Spleen (tissue), 11 donors: ENCODE results near the gene SYDE2. TPM values are rescaled to one million over a fixed set of nuclear protein-coding genes. Genes with fewer than 3 reads are reported as not detected.

Source experiments
- DNase-seq: peaks from one replicate; pipeline ENCODE4 v3.0.0-alpha.2; 2020
- H3K27ac ChIP-seq, 8 donors: fragments of 200-600 bp; sonication (generic) in 7 of 8; 1 replicate in 4 of 8; 2 replicates in 4 of 8; pipeline versions ENCODE4 v1.5.0 to v1.8.0; 2016 to 2021; ENCODE audit warnings: inconsistent platforms in 4 of 8, mild to moderate bottlenecking in 4 of 8, moderate library complexity in 1 of 8
- H3K27me3 ChIP-seq, 7 donors: fragments of 200-600 bp; sonication (generic) in 6 of 7; replicated peaks in 1 of 7; 1 replicate in 4 of 7; 2 replicates in 3 of 7; pipeline versions ENCODE4 v1.5.0 to v1.8.0; 2016 to 2021; ENCODE audit warnings: inconsistent platforms in 3 of 7, mild to moderate bottlenecking in 1 of 7
- H3K36me3 ChIP-seq, 6 donors: fragments of 200-600 bp; sonication (generic) in 5 of 6; 1 replicate in 4 of 6; 2 replicates in 2 of 6; pipeline versions ENCODE4 v1.5.0 to v1.8.0; 2016 to 2021; ENCODE audit warnings: inconsistent platforms in 2 of 6
- H3K4me1 ChIP-seq, 6 donors: fragments of 200-600 bp; sonication (generic) in 5 of 6; 1 replicate in 3 of 6; 2 replicates in 3 of 6; pipeline versions ENCODE4 v1.5.0 to v1.8.0; 2016 to 2021; ENCODE audit warnings: inconsistent platforms in 3 of 6
- H3K4me3 ChIP-seq, 8 donors: fragments of 200-600 bp; sonication (generic) in 7 of 8; 1 replicate in 4 of 8; 2 replicates in 4 of 8; pipeline versions ENCODE4 v1.5.0 to v1.8.0; 2016 to 2021; ENCODE audit warnings: inconsistent platforms in 4 of 8, mild to moderate bottlenecking in 4 of 8, moderate library complexity in 2 of 8
- H3K9me3 ChIP-seq, 8 donors: fragments of 200-600 bp; sonication (generic) in 7 of 8; 1 replicate in 4 of 8; 2 replicates in 4 of 8; pipeline versions ENCODE4 v1.5.0 to v1.8.0; 2016 to 2021; ENCODE audit warnings: inconsistent platforms in 4 of 8
- POLR2A ChIP-seq, 3 donors: fragments of 450-650 bp; IDR thresholded peaks; one replicate each; pipeline ENCODE4 v1.5.1; 2017; ENCODE audit warnings: antibody characterized with exemption in 3 of 3, mild to moderate bottlenecking in 1 of 3
- POLR2AphosphoS5 ChIP-seq, 3 donors: sonication (generic); formaldehyde crosslinking; IDR thresholded peaks; one replicate each; pipeline ENCODE4 v1.5.1; 2017; ENCODE audit warnings: antibody characterized with exemption in 3 of 3
- WGBS, 5 donors: extraction: QIAGEN DNeasy Blood & Tissue Kit in 3 of 5; methylation state at CpG; one replicate each; pipeline versions ENCODE4 v1.1.5 to v1.1.7; 2013 to 2018; 5-methylcytosine and 5-hydroxymethylcytosine counted together
- intact Hi-C: fragments of 100-400 bp; cut with DNase I; formaldehyde crosslinking; loops from one replicate; pipeline ENCODE4 v1.15.0; 2023; ENCODE audit warnings: low total_unique reads
- polyA plus RNA-seq, 3 donors: library from polyadenylated mRNA; stranded (reverse); fragments of 200-250 nt; gene quantifications; one replicate each; pipeline ENCODE4 v1.2.1, GENCODE V29; 2013
- total RNA-seq, 7 donors: library from RNA; depleted of rRNA in 3 of 7; stranded (reverse); fragments of >200 nt in 3 of 7; fragmentation: NEBNext Ultra II Directional in 4 of 7; extraction: Animal tissue kit (Norgen Biotek cat#: 25700) in 4 of 7; gene quantifications; one replicate each; pipeline versions ENCODE4 v1.1.0 to v1.2.1, GENCODE V29; 2016 to 2021
- TF ChIP-seq, protein P1 (sequence below), 11 experiments: fragments of 200-600 bp in 7 of 11; fragments of 450-650 bp in 4 of 11; sonication (generic) in 4 of 11; IDR thresholded peaks in 8 of 11; conservative IDR thresholded peaks in 3 of 11; 1 replicate in 7 of 11; 2 replicates in 4 of 11; pipeline versions ENCODE4 v1.4.0 to v1.8.0; 2016 to 2021; ENCODE audit warnings: antibody characterized with exemption in 11 of 11, inconsistent platforms in 4 of 11, mild to moderate bottlenecking in 1 of 11
- donor health status: healthy with polysubstance abuse.
- donor health status: DM: no; HTN: no; CAD: no; lungs with moderate emphysema.
- donor health status: DM: no; HTN: no; CAD: no.
- donor health status: Bipolar disorder and iron deficiency.
- donor health status: healthy.
- donor health status: DM: no; HTN: no; CAD: no.
- donor health status: DM: yes; HTN: yes; CAD: no.

Gene SYDE2
- total and polyA plus RNA-seq, 10 donors: 0.09 to 3.6 (median 2.5) TPM

DNA sequence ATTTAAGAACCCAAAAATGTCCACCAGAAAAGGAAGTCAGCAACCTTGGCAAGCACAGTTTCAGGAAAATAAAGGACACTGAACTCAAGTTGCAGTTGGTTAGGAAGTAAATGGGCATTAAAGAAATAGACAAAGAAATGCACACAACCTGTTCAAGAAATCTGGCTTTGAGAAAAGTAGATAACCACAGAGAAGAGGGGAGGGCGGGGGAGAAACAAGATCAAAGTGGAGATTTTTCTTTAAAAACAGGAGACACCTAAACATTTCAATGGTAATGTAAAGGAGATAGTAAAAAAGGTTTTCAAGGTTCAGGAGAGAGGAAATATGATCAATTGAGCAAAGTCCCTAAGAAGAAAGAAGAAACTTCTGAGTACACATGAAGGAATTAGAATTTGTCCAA, 29.1 kb downstream of the SYDE2 start:
- no peaks in the 10 kb centered on the region for H3K9me3 ChIP-seq
- intact Hi-C loops: no loop called here
- DNase-seq: no peak
- H3K4me1 ChIP-seq: no peaks in the 10 kb centered on the region
- TF ChIP-seq, protein P1, sequence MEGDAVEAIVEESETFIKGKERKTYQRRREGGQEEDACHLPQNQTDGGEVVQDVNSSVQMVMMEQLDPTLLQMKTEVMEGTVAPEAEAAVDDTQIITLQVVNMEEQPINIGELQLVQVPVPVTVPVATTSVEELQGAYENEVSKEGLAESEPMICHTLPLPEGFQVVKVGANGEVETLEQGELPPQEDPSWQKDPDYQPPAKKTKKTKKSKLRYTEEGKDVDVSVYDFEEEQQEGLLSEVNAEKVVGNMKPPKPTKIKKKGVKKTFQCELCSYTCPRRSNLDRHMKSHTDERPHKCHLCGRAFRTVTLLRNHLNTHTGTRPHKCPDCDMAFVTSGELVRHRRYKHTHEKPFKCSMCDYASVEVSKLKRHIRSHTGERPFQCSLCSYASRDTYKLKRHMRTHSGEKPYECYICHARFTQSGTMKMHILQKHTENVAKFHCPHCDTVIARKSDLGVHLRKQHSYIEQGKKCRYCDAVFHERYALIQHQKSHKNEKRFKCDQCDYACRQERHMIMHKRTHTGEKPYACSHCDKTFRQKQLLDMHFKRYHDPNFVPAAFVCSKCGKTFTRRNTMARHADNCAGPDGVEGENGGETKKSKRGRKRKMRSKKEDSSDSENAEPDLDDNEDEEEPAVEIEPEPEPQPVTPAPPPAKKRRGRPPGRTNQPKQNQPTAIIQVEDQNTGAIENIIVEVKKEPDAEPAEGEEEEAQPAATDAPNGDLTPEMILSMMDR (IDR thresholded peaks at IDR 0.05 in 8 of 11, conservative IDR thresholded peaks at IDR 0.05 in 3 of 11): no peak
- TF ChIP-seq POLR2AphosphoS5 (IDR thresholded peaks at IDR 0.05) (no peak), POLR2A (IDR thresholded peaks at IDR 0.05) (no peak)
- H3K4me3 ChIP-seq: no peak overlapping the region
- no peaks in the 10 kb centered on the region for H3K27me3 ChIP-seq
- WGBS, 5 donors: 70 to 86% (median 77%) methylated on average over 1 of the region's 1 CpG
- no peaks in the 10 kb centered on the region for H3K36me3 ChIP-seq
- no peak overlapping the region for H3K27ac ChIP-seq

DNA sequence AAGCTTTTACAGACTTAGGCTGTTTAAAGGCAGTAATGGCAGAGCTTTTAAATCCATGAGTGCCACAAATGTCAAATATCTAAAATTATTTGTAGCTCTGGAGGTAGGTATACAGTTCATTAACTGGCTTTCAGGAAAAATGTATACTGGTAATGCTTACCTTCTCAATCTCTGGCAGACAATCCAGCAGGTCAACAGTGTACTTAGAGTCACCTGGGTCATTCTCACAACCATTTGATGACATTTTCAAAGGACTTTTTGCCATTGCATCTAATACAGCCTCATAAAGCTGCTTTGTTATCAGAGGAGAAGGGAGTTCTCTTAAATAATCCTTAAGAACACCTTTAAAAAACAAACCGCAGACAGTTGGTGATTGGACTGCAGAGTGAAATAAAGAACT, 31.9 kb downstream of the SYDE2 start:
- TF ChIP-seq, protein P1 (IDR thresholded peaks at IDR 0.05 in 8 of 11, conservative IDR thresholded peaks at IDR 0.05 in 3 of 11): no peak
- no peak for TF ChIP-seq POLR2AphosphoS5 (IDR thresholded peaks at IDR 0.05)
- TF ChIP-seq POLR2A (IDR thresholded peaks at IDR 0.05): no peak
- intact Hi-C loops: no loop called here
- H3K36me3 ChIP-seq: no peaks in the 10 kb centered on the region
- H3K9me3 ChIP-seq: no peaks in the 10 kb centered on the region
- H3K27me3 ChIP-seq: no peaks in the 10 kb centered on the region
- no peaks in the 10 kb centered on the region for H3K4me1 ChIP-seq
- H3K4me3 ChIP-seq: no peak overlapping the region
- 90 to 100% (median 98%) methylated on average over 1 of the region's 1 CpG for WGBS, 5 donors
- H3K27ac ChIP-seq: no peak overlapping the region
- no peak for DNase-seq

DNA sequence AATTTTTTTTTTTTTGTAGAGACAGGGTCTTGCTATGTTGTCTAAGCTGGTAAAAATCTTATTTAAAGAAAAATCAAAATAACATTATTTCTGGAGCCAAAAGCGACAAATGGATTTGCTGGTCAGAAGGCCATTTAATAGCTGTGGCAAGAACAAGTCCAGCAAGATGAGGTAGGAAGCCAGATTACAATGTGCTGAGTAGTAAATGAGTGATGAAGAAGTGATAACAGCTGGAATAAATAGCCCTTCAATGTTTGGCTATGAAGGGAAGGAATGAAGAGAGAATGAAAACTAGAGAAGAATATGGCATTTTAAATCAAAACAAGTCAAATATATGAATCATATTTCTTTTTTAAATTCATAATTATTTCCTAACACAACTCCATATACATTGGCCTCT, 34.5 kb downstream of the SYDE2 start:
- DNase-seq: no peak

DNA sequence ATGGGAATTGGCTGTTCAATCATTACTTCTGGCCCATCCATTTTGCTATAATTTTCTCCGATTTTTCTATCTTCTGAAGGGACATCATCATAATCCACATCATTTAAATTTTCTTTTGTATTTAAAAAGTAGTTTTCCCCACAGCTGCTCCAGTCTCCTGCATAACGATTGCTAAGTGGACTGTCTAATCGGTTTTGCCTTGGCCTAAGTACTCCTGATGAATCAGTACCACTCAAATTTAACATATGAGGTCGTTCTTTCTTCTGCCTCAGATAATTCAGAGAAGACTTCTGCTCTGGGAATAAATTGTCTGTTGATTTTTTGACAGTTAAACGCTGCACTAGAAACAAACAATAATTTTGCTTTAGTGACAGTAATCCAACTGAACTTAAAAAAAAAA, 41.9 kb downstream of the SYDE2 start:
- H3K4me3 ChIP-seq: no peak overlapping the region
- H3K4me1 ChIP-seq: no peaks in the 10 kb centered on the region
- no peak overlapping the region for H3K27ac ChIP-seq
- DNase-seq: no peak
- no peaks in the 10 kb centered on the region for H3K36me3 ChIP-seq
- no peaks in the 10 kb centered on the region for H3K9me3 ChIP-seq
- TF ChIP-seq POLR2A (IDR thresholded peaks at IDR 0.05) (no peak), POLR2AphosphoS5 (IDR thresholded peaks at IDR 0.05) (no peak)
- TF ChIP-seq, protein P1 (IDR thresholded peaks at IDR 0.05 in 8 of 11, conservative IDR thresholded peaks at IDR 0.05 in 3 of 11): no peak
- WGBS, 5 donors: 77 to 86% (median 84%) methylated on average over 5 of the region's 5 CpGs
- H3K27me3 ChIP-seq: no peaks in the 10 kb centered on the region
- intact Hi-C loops: no loop called here

More for the DNA sequence above, 34.5 kb downstream of the SYDE2 start:
- no peaks in the 10 kb centered on the region for H3K9me3 ChIP-seq
- TF ChIP-seq, protein P1 (IDR thresholded peaks at IDR 0.05 in 8 of 11, conservative IDR thresholded peaks at IDR 0.05 in 3 of 11): no peak
- TF ChIP-seq POLR2AphosphoS5 (IDR thresholded peaks at IDR 0.05) (no peak), POLR2A (IDR thresholded peaks at IDR 0.05) (no peak)
- no peak overlapping the region for H3K27ac ChIP-seq
- WGBS, 5 donors: 90 to 95% (median 91%) methylated on average over 1 of the region's 1 CpG
- no peak overlapping the region for H3K4me3 ChIP-seq
- H3K27me3 ChIP-seq: no peaks in the 10 kb centered on the region
- no peaks in the 10 kb centered on the region for H3K4me1 ChIP-seq
- no peaks in the 10 kb centered on the region for H3K36me3 ChIP-seq
- intact Hi-C loops: no loop called here
